ENCODE results near the gene OR1F1.

Gene OR1F1

DNA sequence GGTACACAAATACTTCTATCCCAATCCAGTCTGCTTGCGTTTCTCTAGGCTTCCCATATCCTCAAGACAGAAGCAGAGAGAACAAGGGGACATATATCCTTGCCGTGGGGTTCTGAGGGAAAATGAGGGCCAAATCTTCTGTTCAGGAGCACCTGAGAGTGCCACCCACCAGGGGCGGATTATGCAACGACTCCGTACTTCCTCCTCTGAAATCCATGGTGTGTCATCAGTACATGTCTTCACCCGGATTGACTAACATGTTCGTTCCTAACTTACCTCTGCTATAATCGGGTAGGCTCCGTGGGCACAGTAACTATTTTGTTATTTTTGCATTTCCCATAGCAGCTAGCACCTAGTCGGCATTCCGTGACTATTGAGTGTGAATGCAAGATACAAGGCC, 54.7 kb downstream of the OR1F1 start:
- H3K14ac ChIP-seq (ENCODE audit: low read length) = no peak overlapping the region
- no peaks in the 10 kb centered on the region for H3K36me3 ChIP-seq (replicated peaks in 1 of 2; ENCODE audit: control insufficient read depth in 2 of 2, insufficient read depth in 2 of 2, low read length in 2 of 2)
- H4K91ac ChIP-seq (ENCODE audit: low read depth, low read length, poor library complexity) = no peak overlapping the region
- H3K23ac ChIP-seq (ENCODE audit: low read depth, low read length, poor library complexity) = no peak overlapping the region
- no peak overlapping the region for H3K27ac ChIP-seq (replicated peaks; ENCODE audit: low read length)
- H3K9ac ChIP-seq (ENCODE audit: low read depth, low read length, poor library complexity) = no peak overlapping the region
- no peak overlapping the region for H3K4ac ChIP-seq (ENCODE audit: low read length)
- H3K4me3 ChIP-seq (ENCODE audit: low read length in 2 of 2) = no peak overlapping the region
- H2BK120ac ChIP-seq (ENCODE audit: low read depth, low read length) = no peak overlapping the region
- no peak overlapping the region for H2BK12ac ChIP-seq (ENCODE audit: low read length)
- H3K27me3 ChIP-seq (ENCODE audit: control insufficient read depth in 3 of 3, insufficient read depth in 3 of 3, low read depth in 1 of 3, low read length in 3 of 3) = peaks cover 0 to 41% (median 0%) of the 10 kb centered on the region in 3 experiments
- H3K18ac ChIP-seq (ENCODE audit: low read length) = no peak overlapping the region
- H3K9me3 ChIP-seq (replicated peaks in 1 of 2; ENCODE audit: control insufficient read depth in 2 of 2, insufficient read depth in 1 of 2, low read depth in 1 of 2, low read length in 2 of 2) = peaks cover 0 to 21% of the 10 kb centered on the region in 2 donors
- H2AFZ ChIP-seq (ENCODE audit: low read length) = no peak overlapping the region
- no peak overlapping the region for H2BK5ac ChIP-seq (ENCODE audit: low read length)
- no peaks in the 10 kb centered on the region for H3K4me1 ChIP-seq (ENCODE audit: control insufficient read depth in 2 of 2, insufficient read depth in 1 of 2, low read depth in 1 of 2, low read length in 2 of 2)
- H2AK5ac ChIP-seq (ENCODE audit: low read depth, low read length) = no peak overlapping the region
- no CpG with 5 or more reads among the region's 11 CpGs for WGBS, 2 donors (ENCODE audit: extremely low coverage in 2 of 2, insufficient read length in 2 of 2, insufficient replicate concordance in 1 of 2)
- no peak overlapping the region for H2BK15ac ChIP-seq (ENCODE audit: low read length)
- H4K8ac ChIP-seq (ENCODE audit: low read depth, low read length) = no peak overlapping the region
- no peaks in the 10 kb centered on the region for H3K79me1 ChIP-seq (ENCODE audit: low read depth, low read length)
- no peak for DNase-seq (ENCODE audit: low spot score)
- no peak overlapping the region for H3K4me2 ChIP-seq (ENCODE audit: insufficient read depth, low read length, poor library complexity, severe bottlenecking)

DNA sequence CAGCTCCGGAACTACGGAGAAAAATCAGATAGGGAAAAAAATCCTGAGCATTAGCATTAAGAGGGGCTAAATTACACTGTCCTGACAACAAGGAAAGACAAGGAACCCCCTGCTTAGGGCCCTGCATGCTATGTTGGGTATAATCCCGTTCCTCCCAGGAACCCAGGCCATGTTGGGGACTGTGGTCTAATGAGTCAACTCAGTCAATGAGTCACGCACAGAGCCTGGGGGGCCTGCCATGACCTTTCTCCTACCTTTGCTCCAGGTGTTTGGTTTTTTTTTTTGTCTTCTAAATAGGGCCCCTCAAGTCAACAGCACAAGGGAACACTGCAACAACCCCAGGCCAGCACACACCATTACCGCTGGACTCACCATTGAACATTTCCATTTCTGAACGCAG, 55.9 kb downstream of the OR1F1 start:
- no peak for DNase-seq (ENCODE audit: low spot score)
- Histone ChIP-seq H2AK5ac (ENCODE audit: low read depth, low read length) (no peak overlapping the region), H3K4me1 (ENCODE audit: control insufficient read depth in 2 of 2, insufficient read depth in 1 of 2, low read depth in 1 of 2, low read length in 2 of 2) (no peaks in the 10 kb centered on the region), H3K4ac (ENCODE audit: low read length) (no peak overlapping the region), H3K4me3 (ENCODE audit: low read length in 2 of 2) (no peak overlapping the region), H3K18ac (ENCODE audit: low read length) (no peak overlapping the region), H3K4me2 (ENCODE audit: insufficient read depth, low read length, poor library complexity, severe bottlenecking) (no peak overlapping the region), H3K36me3 (replicated peaks in 1 of 2; ENCODE audit: control insufficient read depth in 2 of 2, insufficient read depth in 2 of 2, low read length in 2 of 2) (no peaks in the 10 kb centered on the region), H2BK15ac (ENCODE audit: low read length) (no peak overlapping the region), H2BK120ac (ENCODE audit: low read depth, low read length) (no peak overlapping the region), H3K9ac (ENCODE audit: low read depth, low read length, poor library complexity) (no peak overlapping the region), H3K27ac (replicated peaks; ENCODE audit: low read length) (no peak overlapping the region), H3K9me3 (replicated peaks in 1 of 2; ENCODE audit: control insufficient read depth in 2 of 2, insufficient read depth in 1 of 2, low read depth in 1 of 2, low read length in 2 of 2) (peaks cover 0 to 21% of the 10 kb centered on the region in 2 donors), H4K8ac (ENCODE audit: low read depth, low read length) (no peak overlapping the region), H4K91ac (ENCODE audit: low read depth, low read length, poor library complexity) (no peak overlapping the region), H3K79me1 (ENCODE audit: low read depth, low read length) (no peaks in the 10 kb centered on the region), H2AFZ (ENCODE audit: low read length) (no peak overlapping the region), H3K23ac (ENCODE audit: low read depth, low read length, poor library complexity) (no peak overlapping the region), H3K27me3 (ENCODE audit: control insufficient read depth in 3 of 3, insufficient read depth in 3 of 3, low read depth in 1 of 3, low read length in 3 of 3) (peaks cover 0 to 48% (median 0%) of the 10 kb centered on the region in 3 experiments), H2BK5ac (ENCODE audit: low read length) (peak overlapping the region; percentile 11), H3K14ac (ENCODE audit: low read length) (no peak overlapping the region), H2BK12ac (ENCODE audit: low read length) (no peak overlapping the region)
- WGBS, 2 donors (ENCODE audit: extremely low coverage in 2 of 2, insufficient read length in 2 of 2, insufficient replicate concordance in 1 of 2) = no CpG with 5 or more reads among the region's 6 CpGs

DNA sequence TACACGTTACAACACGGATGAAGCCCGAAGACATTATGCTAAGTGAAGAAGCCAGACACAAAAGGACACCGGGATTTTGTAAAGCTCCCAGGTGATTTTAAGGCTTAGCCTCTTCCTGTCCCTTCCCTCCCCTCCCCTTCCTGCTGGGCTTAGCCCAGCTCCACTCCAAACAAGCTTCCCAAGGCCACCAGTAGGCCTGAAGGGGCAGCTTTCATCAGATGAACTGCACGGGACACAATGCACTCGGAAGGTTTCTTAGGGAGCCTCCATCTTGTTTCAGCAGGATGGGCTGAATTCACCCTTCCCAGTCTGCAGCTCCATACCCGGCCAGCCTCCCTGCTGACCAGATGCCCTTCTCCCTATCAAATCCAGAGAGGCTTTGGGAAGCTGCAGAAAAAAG, 58.0 kb downstream of the OR1F1 start:
- Histone ChIP-seq H3K79me1 (ENCODE audit: low read depth, low read length) (no peaks in the 10 kb centered on the region), H2AK5ac (ENCODE audit: low read depth, low read length) (no peak overlapping the region), H3K4me3 (ENCODE audit: low read length in 2 of 2) (peak overlapping the region in 1 of 2 donors; percentile 18), H2BK120ac (ENCODE audit: low read depth, low read length) (no peak overlapping the region), H2BK5ac (ENCODE audit: low read length) (no peak overlapping the region), H3K9ac (ENCODE audit: low read depth, low read length, poor library complexity) (no peak overlapping the region), H3K4me2 (ENCODE audit: insufficient read depth, low read length, poor library complexity, severe bottlenecking) (no peak overlapping the region), H3K14ac (ENCODE audit: low read length) (no peak overlapping the region), H3K27me3 (ENCODE audit: control insufficient read depth in 3 of 3, insufficient read depth in 3 of 3, low read depth in 1 of 3, low read length in 3 of 3) (peaks cover 0 to 62% (median 0%) of the 10 kb centered on the region in 3 experiments), H3K36me3 (replicated peaks in 1 of 2; ENCODE audit: control insufficient read depth in 2 of 2, insufficient read depth in 2 of 2, low read length in 2 of 2) (no peaks in the 10 kb centered on the region), H3K27ac (replicated peaks; ENCODE audit: low read length) (no peak overlapping the region), H4K8ac (ENCODE audit: low read depth, low read length) (no peak overlapping the region), H2BK15ac (ENCODE audit: low read length) (no peak overlapping the region), H2AFZ (ENCODE audit: low read length) (peak overlapping the region; percentile 61), H3K9me3 (replicated peaks in 1 of 2; ENCODE audit: control insufficient read depth in 2 of 2, insufficient read depth in 1 of 2, low read depth in 1 of 2, low read length in 2 of 2) (peaks cover 0 to 22% of the 10 kb centered on the region in 2 donors), H3K4me1 (ENCODE audit: control insufficient read depth in 2 of 2, insufficient read depth in 1 of 2, low read depth in 1 of 2, low read length in 2 of 2) (no peaks in the 10 kb centered on the region), H2BK12ac (ENCODE audit: low read length) (no peak overlapping the region), H3K23ac (ENCODE audit: low read depth, low read length, poor library complexity) (no peak overlapping the region), H3K18ac (ENCODE audit: low read length) (no peak overlapping the region), H3K4ac (ENCODE audit: low read length) (no peak overlapping the region), H4K91ac (ENCODE audit: low read depth, low read length, poor library complexity) (no peak overlapping the region)
- no CpG with 5 or more reads among the region's 7 CpGs for WGBS, 2 donors (ENCODE audit: extremely low coverage in 2 of 2, insufficient read length in 2 of 2, insufficient replicate concordance in 1 of 2)
- DNase-seq (ENCODE audit: low spot score) = no peak

DNA sequence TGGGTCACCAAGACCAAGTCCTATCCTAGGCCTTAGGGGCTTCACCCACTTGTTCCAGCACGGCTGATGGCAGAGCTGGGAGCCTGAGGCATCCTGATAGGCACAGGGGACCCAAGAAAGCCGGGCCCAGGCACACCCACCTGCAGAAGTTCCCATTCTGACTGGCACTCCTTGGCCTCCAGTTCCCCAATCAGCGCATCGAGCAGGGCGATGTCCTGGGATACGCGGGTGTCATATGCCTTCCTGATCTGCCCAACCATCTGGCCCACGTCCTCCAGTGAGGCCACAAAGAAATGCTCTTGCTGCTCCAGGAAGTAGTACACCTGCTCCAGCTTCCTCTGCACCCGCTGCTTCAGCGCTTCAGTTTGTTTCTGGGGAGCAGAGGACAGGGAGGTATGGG, 58.9 kb downstream of the OR1F1 start:
- H2BK5ac ChIP-seq (ENCODE audit: low read length) = no peak overlapping the region
- H4K8ac ChIP-seq (ENCODE audit: low read depth, low read length) = no peak overlapping the region
- H2AFZ ChIP-seq (ENCODE audit: low read length) = peak overlapping the region; percentile 61
- H3K4me3 ChIP-seq (ENCODE audit: low read length in 2 of 2) = peak overlapping the region in 1 of 2 donors; percentile 42
- H4K91ac ChIP-seq (ENCODE audit: low read depth, low read length, poor library complexity) = no peak overlapping the region
- H3K4me1 ChIP-seq (ENCODE audit: control insufficient read depth in 2 of 2, insufficient read depth in 1 of 2, low read depth in 1 of 2, low read length in 2 of 2) = no peaks in the 10 kb centered on the region
- no peak overlapping the region for H3K27ac ChIP-seq (replicated peaks; ENCODE audit: low read length)
- no peak for DNase-seq (ENCODE audit: low spot score)
- peaks cover 0 to 61% (median 0%) of the 10 kb centered on the region in 3 experiments for H3K27me3 ChIP-seq (ENCODE audit: control insufficient read depth in 3 of 3, insufficient read depth in 3 of 3, low read depth in 1 of 3, low read length in 3 of 3)
- H3K23ac ChIP-seq (ENCODE audit: low read depth, low read length, poor library complexity) = no peak overlapping the region
- no peak overlapping the region for H3K4me2 ChIP-seq (ENCODE audit: insufficient read depth, low read length, poor library complexity, severe bottlenecking)
- H3K14ac ChIP-seq (ENCODE audit: low read length) = no peak overlapping the region
- H2AK5ac ChIP-seq (ENCODE audit: low read depth, low read length) = no peak overlapping the region
- H3K9me3 ChIP-seq (replicated peaks in 1 of 2; ENCODE audit: control insufficient read depth in 2 of 2, insufficient read depth in 1 of 2, low read depth in 1 of 2, low read length in 2 of 2) = peaks cover 0 to 25% of the 10 kb centered on the region in 2 donors
- no peak overlapping the region for H2BK15ac ChIP-seq (ENCODE audit: low read length)
- H2BK12ac ChIP-seq (ENCODE audit: low read length) = no peak overlapping the region
- no peaks in the 10 kb centered on the region for H3K79me1 ChIP-seq (ENCODE audit: low read depth, low read length)
- H3K36me3 ChIP-seq (replicated peaks in 1 of 2; ENCODE audit: control insufficient read depth in 2 of 2, insufficient read depth in 2 of 2, low read length in 2 of 2) = no peaks in the 10 kb centered on the region
- no peak overlapping the region for H3K4ac ChIP-seq (ENCODE audit: low read length)
- H3K9ac ChIP-seq (ENCODE audit: low read depth, low read length, poor library complexity) = no peak overlapping the region
- H2BK120ac ChIP-seq (ENCODE audit: low read depth, low read length) = no peak overlapping the region
- no CpG with 5 or more reads among the region's 10 CpGs for WGBS, 2 donors (ENCODE audit: extremely low coverage in 2 of 2, insufficient read length in 2 of 2, insufficient replicate concordance in 1 of 2)
- H3K18ac ChIP-seq (ENCODE audit: low read length) = no peak overlapping the region
